GM18517 (cell line): ENCODE measurements around the gene HTT.

Source experiments
- ATAC-seq: cut with Tn5 transposase; IDR thresholded peaks from one replicate; pipeline ENCODE4 v1.9.1; 2021; ENCODE audit warnings: mild to moderate bottlenecking, moderate library complexity; ENCODE audit not compliant: unreplicated experiment

The HTT gene

DNA sequence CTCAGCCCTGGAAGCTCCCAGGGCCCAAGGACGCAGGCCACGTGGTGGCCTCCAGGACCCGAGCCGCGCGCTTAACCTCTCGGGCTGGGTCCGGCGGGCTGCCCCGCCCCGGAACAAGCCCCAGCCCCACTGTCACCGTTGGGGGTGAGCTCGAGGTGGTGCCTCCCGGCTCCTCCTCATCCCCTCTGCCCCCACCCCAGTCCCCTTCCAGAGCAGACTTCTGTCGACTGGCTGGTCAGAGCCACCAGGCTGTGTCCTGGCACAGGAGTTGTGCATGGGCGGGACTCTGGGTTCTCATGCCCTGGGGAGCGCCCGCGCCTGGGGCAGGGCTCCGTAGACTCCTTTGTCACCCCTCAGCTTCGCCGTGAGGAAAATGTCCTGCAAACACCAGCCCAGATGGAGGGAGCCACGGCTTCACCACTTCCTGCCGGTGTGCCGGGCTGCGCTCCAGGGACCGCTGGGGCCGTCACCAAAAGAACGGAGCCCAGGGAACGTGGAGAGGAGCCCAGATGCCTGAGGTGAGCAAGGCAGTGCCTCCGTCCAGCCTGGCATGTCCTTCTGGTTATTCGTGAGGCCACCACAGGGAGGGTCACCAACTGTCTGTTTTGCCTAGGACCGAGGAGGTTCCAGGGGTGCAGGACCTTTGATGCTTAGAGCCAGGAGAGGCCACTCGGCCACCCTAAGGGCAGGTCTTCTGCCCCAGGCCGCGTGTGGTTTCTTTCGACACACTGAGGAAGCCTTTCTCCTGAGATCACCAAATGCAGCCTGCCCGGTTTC, 211.3 kb downstream of the HTT start:
- peak; percentile 17 for ATAC-seq

DNA sequence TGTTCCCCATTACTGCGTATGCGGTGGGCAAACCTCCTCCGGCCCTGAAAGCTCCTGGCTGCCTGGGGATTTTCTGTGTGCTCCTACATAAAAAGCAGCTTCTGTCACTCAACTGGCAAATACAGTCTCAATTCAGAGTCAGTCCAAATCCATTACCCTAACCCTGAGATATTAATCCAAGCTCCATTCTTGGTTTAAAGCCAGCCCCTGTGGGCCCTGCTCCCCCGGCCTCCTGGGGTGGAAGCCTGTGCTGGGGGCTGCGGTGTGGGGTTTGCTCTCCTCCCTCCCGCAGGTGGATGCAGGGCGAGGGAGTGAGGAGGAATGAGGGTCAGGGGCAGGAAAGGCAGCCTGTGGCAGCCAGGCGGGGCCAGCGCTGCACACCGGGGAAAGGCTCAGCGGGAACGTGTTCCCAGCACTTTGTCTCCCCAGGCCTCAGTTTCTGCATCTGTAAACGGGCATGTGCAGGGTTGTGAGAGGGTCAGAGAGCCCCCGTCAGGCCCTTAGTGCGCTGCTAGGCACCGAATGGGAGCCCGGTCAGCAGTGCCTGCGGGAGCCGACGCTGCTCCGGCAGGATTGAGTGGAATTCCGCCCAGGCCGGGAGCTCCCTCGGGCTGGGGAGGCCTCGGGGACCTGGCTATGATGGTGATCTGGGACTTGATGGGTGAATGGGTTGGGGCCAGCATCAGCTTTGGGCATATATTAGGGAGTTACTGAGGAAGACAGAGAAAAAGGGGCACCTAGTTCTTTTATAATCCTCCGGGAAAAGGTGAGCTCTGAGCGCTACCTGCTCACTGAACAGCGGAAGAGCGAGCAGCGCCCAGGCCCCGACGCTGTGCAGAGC, 212.1 kb downstream of the HTT start:
- ATAC-seq = peak; percentile 86

DNA sequence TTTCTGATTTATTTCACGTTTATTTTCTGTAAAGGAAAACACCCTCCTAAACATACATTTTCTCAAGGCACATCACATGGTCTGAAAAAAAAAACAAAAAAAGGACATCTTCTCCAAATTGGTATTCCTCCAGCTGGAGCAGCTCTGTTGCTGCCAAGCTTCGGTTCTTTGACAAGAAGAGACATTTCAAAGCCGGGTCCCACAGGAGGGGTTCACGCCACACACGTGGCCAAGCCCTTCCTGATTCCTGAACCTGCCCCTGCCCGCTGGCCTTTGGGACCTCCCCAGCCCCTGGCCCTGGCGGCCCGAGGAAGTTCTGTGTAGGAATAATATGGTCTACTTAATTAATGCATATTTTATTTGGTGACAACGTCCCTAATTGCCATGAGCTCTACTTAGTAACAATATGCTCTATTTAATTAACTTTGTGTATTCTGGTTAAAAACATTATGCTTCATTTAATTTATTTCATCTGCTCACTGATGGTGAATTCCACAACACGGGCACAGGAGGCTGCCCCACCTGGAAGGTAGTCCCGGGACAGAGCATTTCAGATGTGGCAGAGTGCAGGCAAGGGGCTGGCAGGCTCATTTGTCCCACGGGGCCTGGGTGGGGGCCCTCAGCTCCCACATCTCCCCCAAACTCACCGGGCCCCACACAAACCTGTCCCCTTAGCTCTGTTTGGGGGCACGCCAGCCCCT, 212.9 kb downstream of the HTT start:
- no peak for ATAC-seq

DNA sequence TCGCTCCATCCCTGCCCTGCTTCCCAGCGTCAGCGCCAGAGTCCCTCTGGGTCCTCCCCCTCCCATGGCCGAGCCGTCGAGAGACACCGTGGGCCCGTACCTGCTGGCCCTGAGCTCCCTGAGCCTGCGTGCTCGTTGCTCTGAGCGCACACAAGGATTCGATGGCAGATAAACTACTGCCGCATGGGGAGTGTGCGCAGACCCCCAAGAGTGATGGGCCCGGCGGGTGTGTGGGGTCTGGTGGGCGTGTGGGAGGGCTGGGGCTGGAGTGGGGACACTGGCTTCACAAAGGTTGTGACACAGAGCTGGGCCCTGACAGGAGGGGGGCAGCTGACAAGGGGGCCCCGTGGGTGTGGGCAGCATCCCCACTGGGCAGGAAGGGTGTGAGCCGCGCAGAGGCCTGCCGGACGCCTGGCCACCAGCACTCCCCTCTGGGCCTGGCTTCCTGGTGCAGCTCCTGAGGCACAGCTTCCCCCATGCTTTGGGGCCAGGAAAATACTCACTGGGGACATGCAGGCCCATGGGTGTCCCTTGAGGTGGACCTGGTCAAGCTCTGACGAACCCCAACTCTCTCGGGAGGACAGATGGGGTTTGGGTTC, 213.6 kb downstream of the HTT start:
- ATAC-seq = no peak

DNA sequence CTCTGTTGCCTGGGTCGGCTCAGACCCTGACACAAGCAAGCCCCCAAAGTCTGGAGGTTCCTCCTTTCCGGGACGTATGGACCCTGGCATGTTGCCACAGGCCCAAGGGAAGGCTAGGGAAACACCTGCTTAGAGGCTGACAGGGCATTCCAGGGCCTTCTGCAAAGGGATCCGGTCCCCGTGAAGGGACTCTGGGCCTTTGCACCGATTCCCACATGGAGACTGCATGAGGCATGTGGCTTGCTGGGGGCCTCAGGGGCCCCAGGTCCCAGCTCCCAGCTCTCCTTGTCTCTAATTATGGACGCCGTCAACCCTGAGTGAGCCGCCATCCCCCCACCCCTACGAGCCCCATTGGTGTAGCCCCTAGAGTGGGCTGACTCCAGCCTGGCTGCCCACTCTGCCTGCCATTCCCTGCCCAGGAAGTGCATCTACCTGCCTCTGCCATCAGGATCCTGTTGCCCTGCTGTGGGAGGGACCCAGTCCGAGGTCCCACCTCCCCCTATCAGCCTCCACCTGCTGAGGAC, 214.2 kb downstream of the HTT start:
- ATAC-seq = no peak

DNA sequence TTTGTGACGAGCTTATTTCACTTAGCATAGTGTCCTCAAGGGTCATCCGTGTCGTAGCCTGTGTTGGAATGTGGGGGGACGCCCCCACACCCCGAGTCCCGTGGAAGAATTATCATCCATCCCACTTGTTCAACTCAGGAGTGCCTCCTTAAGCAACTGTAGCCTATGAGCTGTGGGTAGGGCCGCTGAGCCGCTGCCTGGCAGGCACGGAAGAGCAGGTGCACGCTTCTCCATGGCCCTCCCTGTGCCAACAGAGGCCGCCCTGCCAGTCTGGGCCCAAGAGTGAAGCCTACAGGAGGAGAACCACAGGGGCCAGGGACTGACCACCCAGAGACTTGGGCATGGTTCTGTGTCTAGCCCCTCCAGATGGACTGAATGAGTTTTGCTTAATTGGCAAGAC, 216.0 kb downstream of the HTT start:
- ATAC-seq = no peak

DNA sequence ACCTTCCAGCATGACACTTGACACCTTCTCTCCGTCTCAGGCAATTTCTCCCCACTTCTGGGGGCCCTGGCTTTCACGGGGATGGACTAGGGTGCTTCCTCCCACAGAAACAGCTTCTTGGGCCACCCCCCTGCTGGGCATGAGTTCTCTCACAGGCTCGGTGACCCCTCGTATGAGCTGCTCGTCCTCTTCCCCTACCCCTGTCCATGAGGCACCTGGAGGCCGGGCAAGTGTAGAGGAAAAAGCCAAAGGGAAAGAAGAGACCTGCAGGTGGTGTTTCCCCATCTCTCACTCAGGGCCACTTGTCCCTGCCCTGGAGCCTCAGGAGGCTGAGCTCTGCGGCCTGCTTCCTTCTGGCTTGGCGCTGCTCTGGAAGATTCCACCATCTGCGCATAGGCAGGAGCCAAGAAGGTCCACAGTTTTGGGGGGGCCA, 216.4 kb downstream of the HTT start:
- no peak for ATAC-seq

DNA sequence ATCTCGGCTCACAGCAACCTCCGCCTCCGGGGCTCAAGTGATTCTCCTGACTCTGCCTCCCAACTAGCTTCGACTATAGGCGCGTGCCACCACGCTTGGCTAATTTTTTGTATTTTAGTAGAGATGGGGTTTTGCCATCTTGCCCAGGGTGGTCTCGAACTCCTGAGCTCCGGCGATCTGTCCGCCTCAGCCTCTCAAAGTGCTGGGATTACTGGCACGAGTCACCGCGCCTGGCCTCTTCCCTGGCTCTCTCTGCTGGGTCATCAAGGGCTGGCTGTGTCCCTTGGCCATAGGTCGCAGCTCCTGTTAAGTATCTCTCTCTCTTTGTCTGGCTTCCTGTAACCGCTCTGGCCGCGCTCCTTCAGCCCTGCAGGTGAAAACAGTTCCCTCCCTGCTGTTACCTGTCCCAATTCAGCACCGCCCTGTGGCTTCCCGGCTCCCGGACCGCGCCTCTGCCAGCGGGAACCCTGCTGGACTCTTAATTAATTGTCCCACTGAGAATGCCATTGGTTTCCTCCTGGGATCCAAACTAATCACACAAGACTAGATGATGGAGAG, 217.0 kb downstream of the HTT start:
- ATAC-seq = no peak

DNA sequence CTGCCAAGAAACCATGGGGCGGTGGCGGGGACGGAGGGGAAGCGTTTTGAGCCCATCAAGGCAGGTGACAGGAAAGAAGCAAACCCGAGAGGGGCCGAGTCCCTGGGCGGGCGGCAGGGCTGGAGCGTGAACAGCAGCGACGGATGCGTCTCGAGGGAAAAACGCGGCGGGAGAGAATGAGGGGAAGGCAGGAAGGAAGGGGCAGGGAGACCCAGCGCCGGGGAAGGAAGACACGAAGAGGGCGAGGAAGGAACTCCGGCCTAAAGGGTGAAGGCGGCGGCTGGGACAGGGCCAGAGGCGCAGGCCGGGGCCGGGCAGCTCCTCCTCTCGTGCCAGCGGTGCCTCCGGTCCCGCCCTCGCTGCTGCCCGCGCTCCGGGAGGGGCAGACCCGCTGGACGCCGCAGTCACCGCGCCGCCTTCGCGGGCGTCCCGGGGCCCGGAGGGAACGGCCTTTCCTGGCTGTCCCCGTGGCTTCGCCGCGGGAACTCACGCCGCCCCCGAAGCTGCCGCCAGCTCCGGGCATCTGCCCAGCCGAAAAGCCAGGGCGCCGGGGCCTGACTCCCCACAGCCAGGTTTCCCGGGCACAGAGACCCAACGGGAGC, 217.6 kb downstream of the HTT start:
- ATAC-seq = peak; percentile 36

DNA sequence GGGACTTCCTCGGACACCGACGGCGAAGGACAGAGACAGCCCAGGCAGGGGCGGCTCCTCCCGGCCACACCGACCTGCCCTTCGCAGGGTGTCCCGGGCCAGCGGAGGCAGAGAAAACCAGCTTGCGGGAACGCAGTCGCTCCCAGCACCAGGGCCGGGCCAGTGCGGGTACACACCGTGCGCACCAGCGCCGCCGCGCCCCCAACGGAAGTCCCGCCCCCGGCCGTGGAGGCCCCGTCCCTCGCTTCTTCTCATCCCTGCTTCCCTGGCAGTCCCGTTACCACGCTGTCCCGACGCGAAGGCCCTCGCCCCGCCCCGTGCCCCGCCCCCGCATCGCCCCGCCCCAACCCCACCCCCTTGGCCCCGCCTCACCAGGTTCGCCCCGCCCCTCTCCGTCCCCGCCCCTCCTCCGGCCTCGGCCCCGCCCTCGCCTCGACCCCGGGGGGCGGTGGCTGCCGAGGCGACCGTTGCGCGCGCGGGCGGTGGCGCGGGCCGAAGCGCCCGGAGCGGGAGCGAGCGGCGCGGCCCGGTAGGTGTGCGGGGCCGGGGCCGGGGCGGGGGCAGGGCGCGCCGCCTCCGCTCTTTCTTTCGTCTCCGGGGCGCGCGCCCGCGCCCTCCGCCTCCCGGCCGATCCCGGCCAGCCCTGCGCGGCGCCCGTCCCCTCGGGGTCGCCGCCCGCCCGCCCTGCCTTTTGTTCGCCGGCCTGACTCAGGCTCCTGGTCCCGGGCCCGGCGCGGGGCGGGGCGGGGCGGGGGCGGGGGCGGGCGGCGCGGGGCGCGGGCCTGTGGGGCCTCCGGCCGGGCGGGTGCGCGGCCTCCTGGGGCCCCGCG, 218.3 kb downstream of the HTT start, which contains the start of gene RGS12:
Gene RGS12, plus strand, starts transcription at position 451 of the 830 bp plus-strand sequence. CDS start 23,150 bp downstream, outside the sequence.
- peak; percentile 82 for ATAC-seq
